ENCODE results near the gene ATG16L1.

ATG16L1 gene

DNA sequence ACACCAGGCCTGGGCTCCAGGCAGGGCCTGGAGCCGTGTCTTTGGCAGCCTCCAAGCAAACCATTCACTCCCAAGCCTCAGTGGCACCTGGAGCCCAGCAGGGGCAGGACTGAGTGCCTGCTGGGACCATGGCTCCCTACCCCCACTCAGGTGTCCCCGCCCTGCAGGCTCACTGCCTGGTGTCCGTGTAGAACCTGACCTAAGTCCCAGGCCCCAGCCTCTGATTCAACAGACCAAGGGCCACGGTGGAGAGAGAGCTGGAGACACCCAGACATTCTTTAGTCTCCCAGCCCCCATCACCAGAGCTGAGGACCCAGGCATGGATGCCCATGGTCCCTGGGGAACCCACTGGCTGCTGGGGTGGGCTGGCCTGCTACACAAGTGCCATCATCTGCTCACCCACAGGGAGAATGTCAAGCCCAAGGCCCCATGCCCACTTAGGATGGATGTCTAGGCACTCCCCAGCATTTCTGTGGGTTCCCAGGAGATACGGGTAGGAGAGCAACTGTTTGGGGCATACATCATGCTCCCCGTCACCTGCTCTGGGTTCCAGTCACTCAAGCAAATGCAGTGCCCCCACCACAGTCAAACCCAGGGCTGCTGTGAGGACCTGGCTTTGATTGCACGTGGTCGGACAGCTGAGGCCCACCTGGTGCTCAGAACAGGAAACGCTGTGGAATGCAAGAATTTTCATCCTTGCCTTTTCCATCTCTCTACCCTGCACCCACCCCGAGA is 42.9 kb upstream of the ATG16L1 start:
- H2AK5ac ChIP-seq (ENCODE audit: low read length, severe bottlenecking): peak overlapping the region; percentile 54
- no peak overlapping the region for H3K27ac ChIP-seq (ENCODE audit: low read length, poor library complexity, severe bottlenecking)
- no peak overlapping the region for H2BK5ac ChIP-seq (ENCODE audit: low read depth, low read length, poor library complexity, severe bottlenecking)
- 71% methylated on average over 10 of the region's 10 CpGs for WGBS
- H3K4ac ChIP-seq (ENCODE audit: low read depth in 1 of 2, low read length in 2 of 2): no peak overlapping the region
- peaks cover 4% of the 10 kb centered on the region for H3K9me3 ChIP-seq (ENCODE audit: control insufficient read depth, low read length)
- DNase-seq: no peak
- H3K18ac ChIP-seq (ENCODE audit: low read depth in 1 of 2, low read length in 2 of 2): no peak overlapping the region
- no peaks in the 10 kb centered on the region for H3K36me3 ChIP-seq (ENCODE audit: control insufficient read depth in 1 of 2, insufficient read depth in 2 of 2, low read depth in 1 of 2, low read length in 2 of 2)
- no peak overlapping the region for H3K4me2 ChIP-seq (ENCODE audit: low read length, poor library complexity, severe bottlenecking)
- no peak overlapping the region for H3K4me3 ChIP-seq (ENCODE audit: insufficient read depth in 1 of 2, low read depth in 1 of 2, low read length in 2 of 2)
- no peak overlapping the region for H2BK120ac ChIP-seq (ENCODE audit: low read depth, low read length)
- peak overlapping the region in 1 of 2 experiments; percentile 6 for H3K23ac ChIP-seq (ENCODE audit: low read length in 2 of 2)
- H3K27me3 ChIP-seq (ENCODE audit: control insufficient read depth in 1 of 2, insufficient read depth in 1 of 2, low read length in 2 of 2): peaks cover 0 to 48% of the 10 kb centered on the region in 2 experiments
- H2AFZ ChIP-seq (ENCODE audit: low read depth, low read length): no peak overlapping the region
- no peak overlapping the region for H3K14ac ChIP-seq (ENCODE audit: low read length in 2 of 2)
- no peak overlapping the region for H4K8ac ChIP-seq (ENCODE audit: low read length)
- no peak overlapping the region for H3K9ac ChIP-seq (ENCODE audit: low read length)
- no peak overlapping the region for H2BK15ac ChIP-seq (ENCODE audit: low read depth, poor library complexity, severe bottlenecking)
- H2BK12ac ChIP-seq (ENCODE audit: low read length in 2 of 2): no peak overlapping the region
- H4K91ac ChIP-seq (ENCODE audit: low read length): no peak overlapping the region
- H3K79me1 ChIP-seq (replicated peaks; ENCODE audit: low read length, poor library complexity, severe bottlenecking): no peaks in the 10 kb centered on the region
- peaks cover 33% of the 10 kb centered on the region for H3K4me1 ChIP-seq (ENCODE audit: control insufficient read depth, insufficient read depth, low read depth, low read length)

DNA sequence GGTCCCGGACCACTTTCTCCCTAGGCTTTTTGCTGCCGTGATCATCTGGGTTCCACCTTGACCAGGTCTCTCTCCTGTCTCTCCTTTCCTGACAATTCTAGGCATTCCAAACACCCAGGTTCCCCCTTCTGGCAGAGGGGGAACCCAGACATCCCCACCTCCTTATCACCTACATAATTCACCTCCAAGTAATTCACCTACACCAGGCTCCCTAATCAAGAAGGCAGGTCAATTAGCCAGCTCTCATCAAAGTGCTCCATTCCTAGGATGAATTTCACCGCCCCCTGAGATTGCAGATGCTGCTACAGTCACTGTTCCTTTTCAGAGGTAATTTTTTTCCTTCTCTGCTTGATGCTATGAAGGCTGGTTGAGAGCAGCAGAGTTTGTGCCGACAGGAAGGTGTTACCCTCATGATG is 42.3 kb upstream of the ATG16L1 start:
- Histone ChIP-seq H4K8ac (ENCODE audit: low read length) (no peak overlapping the region), H3K18ac (ENCODE audit: low read depth in 1 of 2, low read length in 2 of 2) (no peak overlapping the region), H3K14ac (ENCODE audit: low read length in 2 of 2) (no peak overlapping the region), H3K9ac (ENCODE audit: low read length) (no peak overlapping the region), H3K9me3 (ENCODE audit: control insufficient read depth, low read length) (no peaks in the 10 kb centered on the region), H2AK5ac (ENCODE audit: low read length, severe bottlenecking) (peak overlapping the region; percentile 45), H2BK12ac (ENCODE audit: low read length in 2 of 2) (no peak overlapping the region), H2BK5ac (ENCODE audit: low read depth, low read length, poor library complexity, severe bottlenecking) (no peak overlapping the region), H2BK15ac (ENCODE audit: low read depth, poor library complexity, severe bottlenecking) (no peak overlapping the region), H3K27me3 (ENCODE audit: control insufficient read depth in 1 of 2, insufficient read depth in 1 of 2, low read length in 2 of 2) (peaks cover 0 to 45% of the 10 kb centered on the region in 2 experiments), H3K36me3 (ENCODE audit: control insufficient read depth in 1 of 2, insufficient read depth in 2 of 2, low read depth in 1 of 2, low read length in 2 of 2) (no peaks in the 10 kb centered on the region), H3K27ac (ENCODE audit: low read length, poor library complexity, severe bottlenecking) (peak overlapping the region; percentile 14), H3K4me3 (ENCODE audit: insufficient read depth in 1 of 2, low read depth in 1 of 2, low read length in 2 of 2) (no peak overlapping the region), H2BK120ac (ENCODE audit: low read depth, low read length) (no peak overlapping the region), H3K79me1 (replicated peaks; ENCODE audit: low read length, poor library complexity, severe bottlenecking) (no peaks in the 10 kb centered on the region), H3K4me2 (ENCODE audit: low read length, poor library complexity, severe bottlenecking) (no peak overlapping the region), H3K4ac (ENCODE audit: low read depth in 1 of 2, low read length in 2 of 2) (no peak overlapping the region), H3K4me1 (ENCODE audit: control insufficient read depth, insufficient read depth, low read depth, low read length) (peaks cover 33% of the 10 kb centered on the region), H4K91ac (ENCODE audit: low read length) (no peak overlapping the region), H3K23ac (ENCODE audit: low read length in 2 of 2) (no peak overlapping the region), H2AFZ (ENCODE audit: low read depth, low read length) (no peak overlapping the region)
- WGBS: 86% methylated on average over 3 of the region's 4 CpGs
- no peak for DNase-seq

DNA sequence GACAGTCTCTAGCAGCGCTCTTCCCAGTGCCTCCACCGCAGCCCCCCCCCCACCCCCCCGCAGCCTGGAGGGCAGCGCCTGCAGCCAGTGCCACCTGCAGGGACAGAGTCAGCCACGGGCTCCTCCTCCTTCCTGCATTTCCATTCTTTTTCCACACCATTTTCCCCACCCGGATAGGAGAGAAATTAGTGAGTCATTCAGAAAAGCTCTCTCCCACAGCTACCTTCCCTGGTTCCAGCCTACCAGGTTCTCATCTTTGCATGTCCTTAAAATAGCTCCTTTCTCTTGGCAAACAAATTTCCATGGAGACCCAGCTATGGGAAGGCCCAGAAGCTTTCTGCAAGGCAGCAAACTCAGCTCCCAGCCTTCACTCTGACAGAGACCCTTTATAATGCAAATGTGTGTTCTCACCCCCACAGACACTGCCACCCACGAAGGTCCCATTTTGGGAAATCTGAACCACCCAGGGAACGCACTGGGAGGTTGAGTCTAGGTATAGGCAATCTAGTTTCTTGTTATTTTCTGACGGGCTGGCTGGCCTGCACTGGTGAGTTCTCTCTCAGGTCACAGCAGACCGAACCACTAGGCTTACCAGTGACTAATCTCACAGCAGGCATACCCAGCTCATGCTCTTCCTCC is 41.8 kb upstream of the ATG16L1 start:
- H3K9ac ChIP-seq (ENCODE audit: low read length): no peak overlapping the region
- no peak overlapping the region for H2AK5ac ChIP-seq (ENCODE audit: low read length, severe bottlenecking)
- no peak overlapping the region for H2BK12ac ChIP-seq (ENCODE audit: low read length in 2 of 2)
- peak; percentile 21 for DNase-seq
- H3K4me2 ChIP-seq (ENCODE audit: low read length, poor library complexity, severe bottlenecking): no peak overlapping the region
- no peak overlapping the region for H3K23ac ChIP-seq (ENCODE audit: low read length in 2 of 2)
- H3K36me3 ChIP-seq (ENCODE audit: control insufficient read depth in 1 of 2, insufficient read depth in 2 of 2, low read depth in 1 of 2, low read length in 2 of 2): no peaks in the 10 kb centered on the region
- no peak overlapping the region for H3K18ac ChIP-seq (ENCODE audit: low read depth in 1 of 2, low read length in 2 of 2)
- H4K8ac ChIP-seq (ENCODE audit: low read length): no peak overlapping the region
- 15% methylated on average over 5 of the region's 10 CpGs for WGBS
- peaks cover 33% of the 10 kb centered on the region for H3K4me1 ChIP-seq (ENCODE audit: control insufficient read depth, insufficient read depth, low read depth, low read length)
- no peak overlapping the region for H2BK5ac ChIP-seq (ENCODE audit: low read depth, low read length, poor library complexity, severe bottlenecking)
- H2BK15ac ChIP-seq (ENCODE audit: low read depth, poor library complexity, severe bottlenecking): no peak overlapping the region
- H2BK120ac ChIP-seq (ENCODE audit: low read depth, low read length): no peak overlapping the region
- H3K9me3 ChIP-seq (ENCODE audit: control insufficient read depth, low read length): no peaks in the 10 kb centered on the region
- no peak overlapping the region for H3K4me3 ChIP-seq (ENCODE audit: insufficient read depth in 1 of 2, low read depth in 1 of 2, low read length in 2 of 2)
- H3K27ac ChIP-seq (ENCODE audit: low read length, poor library complexity, severe bottlenecking): peak overlapping the region; percentile 92
- H3K79me1 ChIP-seq (replicated peaks; ENCODE audit: low read length, poor library complexity, severe bottlenecking): no peaks in the 10 kb centered on the region
- peaks cover 0 to 46% of the 10 kb centered on the region in 2 experiments for H3K27me3 ChIP-seq (ENCODE audit: control insufficient read depth in 1 of 2, insufficient read depth in 1 of 2, low read length in 2 of 2)
- no peak overlapping the region for H2AFZ ChIP-seq (ENCODE audit: low read depth, low read length)
- H3K14ac ChIP-seq (ENCODE audit: low read length in 2 of 2): no peak overlapping the region
- no peak overlapping the region for H3K4ac ChIP-seq (ENCODE audit: low read depth in 1 of 2, low read length in 2 of 2)
- no peak overlapping the region for H4K91ac ChIP-seq (ENCODE audit: low read length)

DNA sequence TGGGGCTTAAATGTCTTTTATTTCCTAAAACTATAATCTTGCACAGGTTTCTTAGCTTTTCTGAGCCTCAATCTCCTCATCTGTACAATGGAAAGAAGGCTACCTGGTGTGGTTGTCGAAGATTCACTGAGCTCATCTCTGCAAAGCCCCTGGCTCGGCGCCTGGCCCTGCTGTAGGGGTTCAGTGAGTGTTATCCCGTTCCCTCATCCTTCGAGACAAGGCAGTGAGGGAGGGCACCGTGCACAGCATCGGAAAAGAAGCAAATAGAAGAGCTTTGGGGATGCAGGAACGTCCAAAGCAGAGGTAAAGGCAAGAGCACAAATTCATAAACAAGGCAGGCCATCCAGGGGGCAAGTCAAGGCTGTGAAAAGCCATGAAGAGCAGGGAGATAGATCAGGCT is 41.2 kb upstream of the ATG16L1 start:
- Histone ChIP-seq H2BK12ac (ENCODE audit: low read length in 2 of 2) (no peak overlapping the region), H2AFZ (ENCODE audit: low read depth, low read length) (no peak overlapping the region), H3K23ac (ENCODE audit: low read length in 2 of 2) (no peak overlapping the region), H3K36me3 (ENCODE audit: control insufficient read depth in 1 of 2, insufficient read depth in 2 of 2, low read depth in 1 of 2, low read length in 2 of 2) (no peaks in the 10 kb centered on the region), H3K27me3 (ENCODE audit: control insufficient read depth in 1 of 2, insufficient read depth in 1 of 2, low read length in 2 of 2) (peaks cover 0 to 46% of the 10 kb centered on the region in 2 experiments), H3K4me2 (ENCODE audit: low read length, poor library complexity, severe bottlenecking) (no peak overlapping the region), H3K4ac (ENCODE audit: low read depth in 1 of 2, low read length in 2 of 2) (no peak overlapping the region), H3K4me3 (ENCODE audit: insufficient read depth in 1 of 2, low read depth in 1 of 2, low read length in 2 of 2) (no peak overlapping the region), H2BK120ac (ENCODE audit: low read depth, low read length) (no peak overlapping the region), H2BK5ac (ENCODE audit: low read depth, low read length, poor library complexity, severe bottlenecking) (no peak overlapping the region), H4K8ac (ENCODE audit: low read length) (no peak overlapping the region), H3K27ac (ENCODE audit: low read length, poor library complexity, severe bottlenecking) (peak overlapping the region; percentile 2), H3K4me1 (ENCODE audit: control insufficient read depth, insufficient read depth, low read depth, low read length) (peaks cover 33% of the 10 kb centered on the region), H3K9me3 (ENCODE audit: control insufficient read depth, low read length) (no peaks in the 10 kb centered on the region), H3K9ac (ENCODE audit: low read length) (no peak overlapping the region), H2AK5ac (ENCODE audit: low read length, severe bottlenecking) (peak overlapping the region; percentile 67), H2BK15ac (ENCODE audit: low read depth, poor library complexity, severe bottlenecking) (no peak overlapping the region), H4K91ac (ENCODE audit: low read length) (no peak overlapping the region), H3K14ac (ENCODE audit: low read length in 2 of 2) (no peak overlapping the region), H3K18ac (ENCODE audit: low read depth in 1 of 2, low read length in 2 of 2) (no peak overlapping the region), H3K79me1 (replicated peaks; ENCODE audit: low read length, poor library complexity, severe bottlenecking) (no peaks in the 10 kb centered on the region)
- DNase-seq: no peak
- 84% methylated on average over 8 of the region's 8 CpGs for WGBS
